Measurements from ENCODE around the gene SMPD2. TPM values are rescaled to one million over a fixed set of nuclear protein-coding genes. Genes with fewer than 3 reads are reported as not detected.

Gene SMPD2
- total and polyA plus RNA-seq, 2 of the 4 experiments (the other 2 are of a cell fraction): 7.7 to 9.0 TPM

DNA sequence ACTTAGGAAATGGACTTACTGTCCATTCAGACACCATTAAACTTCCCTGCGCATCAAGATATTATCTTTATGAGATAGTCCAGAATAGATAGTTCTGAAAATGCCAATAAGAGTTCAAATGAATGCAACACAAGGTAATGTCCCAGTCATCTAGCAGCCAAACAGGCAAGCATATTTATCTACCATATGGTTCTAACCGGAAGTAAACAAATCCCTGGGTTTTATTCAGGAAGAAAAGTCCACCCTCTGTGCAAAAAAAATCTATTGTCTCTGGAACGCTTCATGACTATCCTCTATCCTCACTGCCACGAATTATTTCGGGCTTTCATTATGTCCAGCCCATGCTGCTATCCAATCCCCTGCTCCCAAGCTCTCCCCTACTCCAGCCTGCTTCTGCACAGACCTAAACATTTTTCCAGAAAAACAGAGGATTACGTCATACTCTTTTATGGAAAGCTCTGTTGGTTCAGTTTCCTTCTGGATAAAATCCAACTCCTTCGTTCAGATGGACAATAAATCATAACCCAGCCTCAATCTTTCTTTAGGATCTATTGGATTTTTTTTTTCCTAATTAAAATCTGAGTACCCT, 11.5 kb upstream of the SMPD2 start:
- no peaks in the 10 kb centered on the region for H4K20me1 ChIP-seq (ENCODE audit: insufficient read depth, low read length)
- no peak overlapping the region for H2AK5ac ChIP-seq (ENCODE audit: low read depth, low read length)
- H3K4me2 ChIP-seq (ENCODE audit: low read depth, low read length): no peak overlapping the region; the same call in 1 of the 2 replicates
- TF ChIP-seq CEBPB (IDR thresholded peaks at IDR 0.05; ENCODE audit: low read depth, low read length): peak; percentile 78
- TF ChIP-seq, protein P1, sequence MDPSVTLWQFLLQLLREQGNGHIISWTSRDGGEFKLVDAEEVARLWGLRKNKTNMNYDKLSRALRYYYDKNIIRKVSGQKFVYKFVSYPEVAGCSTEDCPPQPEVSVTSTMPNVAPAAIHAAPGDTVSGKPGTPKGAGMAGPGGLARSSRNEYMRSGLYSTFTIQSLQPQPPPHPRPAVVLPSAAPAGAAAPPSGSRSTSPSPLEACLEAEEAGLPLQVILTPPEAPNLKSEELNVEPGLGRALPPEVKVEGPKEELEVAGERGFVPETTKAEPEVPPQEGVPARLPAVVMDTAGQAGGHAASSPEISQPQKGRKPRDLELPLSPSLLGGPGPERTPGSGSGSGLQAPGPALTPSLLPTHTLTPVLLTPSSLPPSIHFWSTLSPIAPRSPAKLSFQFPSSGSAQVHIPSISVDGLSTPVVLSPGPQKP (IDR thresholded peaks at IDR 0.05; ENCODE audit: borderline replicate concordance, low read depth, low read length): no peak
- no peak for TF ChIP-seq SMC3 (IDR thresholded peaks at IDR 0.05; ENCODE audit: low read depth, low read length)
- TF ChIP-seq BHLHE40 (IDR thresholded peaks at IDR 0.05; ENCODE audit: low read depth, low read length): no peak
- no peak for TF ChIP-seq MAFK (IDR thresholded peaks at IDR 0.05; ENCODE audit: low read depth, low read length)
- H2BK15ac ChIP-seq (ENCODE audit: low read depth, low read length): no peak overlapping the region
- peak; percentile 74 for DNase-seq
- H3K4ac ChIP-seq (ENCODE audit: low read depth, low read length): no peak overlapping the region
- H3K36me3 ChIP-seq (ENCODE audit: control insufficient read depth, insufficient read depth, low read length): no peaks in the 10 kb centered on the region
- no peak overlapping the region for H2BK120ac ChIP-seq (ENCODE audit: low read depth, low read length)
- in situ Hi-C loops (cut with MboI; ENCODE audit: low sequenced_read_pairs) (no loop called here), dilution Hi-C loops (cut with HindIII; ENCODE audit: low sequenced_read_pairs, unreplicated experiment) (no loop called here), intact Hi-C loops (cut with micrococcal nuclease) (no loop called here)
- H4K91ac ChIP-seq (ENCODE audit: insufficient read depth, low read depth, low read length): no peak overlapping the region
- H3K9me3 ChIP-seq (ENCODE audit: control insufficient read depth, insufficient read depth, low read length): no peaks in the 10 kb centered on the region
- BruUV-seq (replicated peaks): no TSS peak
- ChIA-PET POLR2A (ENCODE audit: unreplicated experiment) (no interaction called here), CTCF (interaction anchor here (0.7 kb wide), 2 partner anchors 9 to 11 kb away, joined by 4 to 5 read pairs; partner anchors contain the start of genes PPIL6 and SMPD2)
- H3K56ac ChIP-seq (ENCODE audit: extremely low read depth, insufficient read depth, low read length): no peak overlapping the region
- no peak overlapping the region for H3K23ac ChIP-seq (ENCODE audit: low read depth, low read length)
- no peak overlapping the region for H4K8ac ChIP-seq (ENCODE audit: low read depth in 2 of 2, low read length in 2 of 2)
- peak; percentile 99 for ATAC-seq (ENCODE audit: low read depth)
- no peak overlapping the region for H3K9ac ChIP-seq (ENCODE audit: low read depth, low read length)
- H4K5ac ChIP-seq (ENCODE audit: low read depth, low read length): no peak overlapping the region
- H3K27me3 ChIP-seq (ENCODE audit: control insufficient read depth, insufficient read depth, low read length): peaks cover 2% of the 10 kb centered on the region; the same call in 1 of the 2 replicates
- no peak overlapping the region for H3K14ac ChIP-seq (replicated peaks; ENCODE audit: low read depth, low read length)
- no peak overlapping the region for H3K4me3 ChIP-seq (ENCODE audit: insufficient read depth, low read depth, low read length)
- no peaks in the 10 kb centered on the region for H3K79me1 ChIP-seq (ENCODE audit: low read depth in 1 of 2, low read length in 2 of 2)
- no peak overlapping the region for H2AFZ ChIP-seq (replicated peaks; ENCODE audit: low read length, poor library complexity)
- H3K18ac ChIP-seq (ENCODE audit: low read depth, low read length): no peak overlapping the region
- H3K9me1 ChIP-seq (ENCODE audit: insufficient read depth, low read length): no peaks in the 10 kb centered on the region
- H2AK9ac ChIP-seq (replicated peaks; ENCODE audit: low read depth, low read length, poor library complexity): no peak overlapping the region
- H2BK20ac ChIP-seq (ENCODE audit: low read depth, low read length): no peak overlapping the region
- no peaks in the 10 kb centered on the region; the same call in 1 of the 2 replicates for H3K4me1 ChIP-seq (ENCODE audit: control insufficient read depth, insufficient read depth, low read length)
- H3K27ac ChIP-seq (ENCODE audit: insufficient read depth, low read length): no peak overlapping the region
- H2BK5ac ChIP-seq (ENCODE audit: low read depth, low read length, poor library complexity, severe bottlenecking): no peak overlapping the region
- 28% methylated on average over 3 of the region's 7 CpGs; no CpG with 5 or more reads in 1 of the 2 experiments for WGBS, 2 experiments (ENCODE audit: extremely low coverage in 2 of 2, insufficient read length in 1 of 2)

Measured in IMR-90 (cell line).